NT2/D1 (cell line): ENCODE measurements around the gene PGA4.

Experiments
- YY1 ChIP-seq: IDR thresholded peaks from 2 replicates; pipeline ENCODE4 v1.6.1; 2011; ENCODE audit not compliant: insufficient read length, insufficient read depth
- ZNF274 ChIP-seq: IDR thresholded peaks from 2 replicates; pipeline ENCODE4 v1.6.1; 2011; ENCODE audit warnings: mild to moderate bottlenecking, low read depth, low read length

DNA sequence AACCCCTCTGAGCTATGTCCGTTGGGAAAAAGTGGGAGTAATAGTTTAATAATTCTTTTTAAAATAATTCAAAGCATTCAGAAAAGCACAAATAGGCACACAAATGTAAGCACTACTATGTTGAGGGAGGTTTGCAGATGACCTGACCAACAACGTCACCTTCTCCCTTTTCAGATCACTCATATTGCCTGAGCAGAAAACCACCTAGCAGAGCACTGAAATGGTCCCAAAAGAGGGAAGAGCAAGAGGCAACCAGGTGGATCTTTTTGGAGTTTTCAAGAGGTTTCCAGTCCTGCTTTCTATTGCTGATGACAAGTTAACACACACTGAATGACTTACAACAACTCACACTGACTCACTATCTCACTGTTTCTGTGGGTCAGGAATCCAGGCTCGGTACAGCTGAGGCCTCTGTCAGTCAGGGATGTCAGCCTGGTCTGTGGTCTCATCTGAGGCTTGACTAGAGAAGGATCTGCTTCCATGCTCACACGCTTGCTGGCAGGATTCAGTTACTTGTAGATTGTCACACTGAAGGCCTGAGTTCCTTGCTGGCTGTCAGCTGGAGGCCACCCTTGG lies 23.1 kb upstream of the PGA4 start:
- TF ChIP-seq YY1 (no peak), ZNF274 (no peak)
